Brain pericyte (primary cell): ENCODE measurements around the gene MOG.

Experiments used
- DNase-seq: peaks from one replicate; pipeline ENCODE4 v3.0.0-alpha.2; 2012; ENCODE audit warnings: low read depth, low spot score

MOG gene

GRCh38 chr6:29656798-29657197 is at the start of gene MOG:
TSS of gene MOG (plus strand) at chr6:29657092. CDS start at chr6:29657210, 118 bp downstream.
- no peak for DNase-seq

- no peak for DNase-seq
Measured at GRCh38 chr6:29608131-29608530, 48.8 kb upstream of the MOG start.

GRCh38 chr6:29610540-29610939 is 46.4 kb upstream of the MOG start:
- DNase-seq = no peak

GRCh38 chr6:29611426-29611825 is 45.5 kb upstream of the MOG start:
- no peak for DNase-seq

- no peak for DNase-seq
Measured at GRCh38 chr6:29617782-29618554, 38.9 kb upstream of the MOG start.

GRCh38 chr6:29619578-29620160 is 37.2 kb upstream of the MOG start:
- no peak for DNase-seq

- DNase-seq = no peak
Measured at GRCh38 chr6:29620630-29621029, 36.3 kb upstream of the MOG start.

- DNase-seq = no peak
Measured at GRCh38 chr6:29624520-29624961, 32.4 kb upstream of the MOG start.

GRCh38 chr6:29625337-29625930 is 31.5 kb upstream of the MOG start:
- DNase-seq = no peak

GRCh38 chr6:29626948-29627754 is 29.7 kb upstream of the MOG start:
- DNase-seq = no peak

- DNase-seq = peak; percentile 39
Measured at GRCh38 chr6:29627755-29628418, 29.0 kb upstream of the MOG start.

GRCh38 chr6:29628419-29629281 is 28.2 kb upstream of the MOG start:
- DNase-seq = peak; percentile 29

- DNase-seq = no peak
Measured at GRCh38 chr6:29629571-29629970, 27.3 kb upstream of the MOG start.

- DNase-seq = no peak
Measured at GRCh38 chr6:29630315-29630714, 26.6 kb upstream of the MOG start.

GRCh38 chr6:29631209-29631810 is 25.6 kb upstream of the MOG start:
- DNase-seq = no peak

GRCh38 chr6:29631860-29632731 is 24.8 kb upstream of the MOG start:
- no peak for DNase-seq

- DNase-seq = peak; percentile 68
Measured at GRCh38 chr6:29632789-29633533, 23.9 kb upstream of the MOG start, which contains the start of gene GABBR1. TSS of gene GABBR1 (minus strand) at chr6:29633183. CDS start at chr6:29632385, 798 bp downstream.

GRCh38 chr6:29633534-29633905 is 23.4 kb upstream of the MOG start:
- DNase-seq = no peak
